GM23248 (cell line): Measurements from ENCODE around the gene CCR3.

ENCODE experiments used
- EZH2 ChIP-seq: fragments of 200-600 bp; sonication (generic); IDR thresholded peaks from 2 replicates; pipeline ENCODE4 v1.6.1; 2018; ENCODE audit warnings: antibody characterized with exemption, mild to moderate bottlenecking; ENCODE audit not compliant: insufficient read depth, poor library complexity, severe bottlenecking
- EZH2phosphoT487 ChIP-seq: fragments of 200-600 bp; sonication (generic); IDR thresholded peaks from 2 replicates; pipeline ENCODE4 v1.6.1; 2018; ENCODE audit warnings: antibody characterized with exemption, moderate library complexity, mild to moderate bottlenecking, low read depth; ENCODE audit not compliant: insufficient read depth

DNA sequence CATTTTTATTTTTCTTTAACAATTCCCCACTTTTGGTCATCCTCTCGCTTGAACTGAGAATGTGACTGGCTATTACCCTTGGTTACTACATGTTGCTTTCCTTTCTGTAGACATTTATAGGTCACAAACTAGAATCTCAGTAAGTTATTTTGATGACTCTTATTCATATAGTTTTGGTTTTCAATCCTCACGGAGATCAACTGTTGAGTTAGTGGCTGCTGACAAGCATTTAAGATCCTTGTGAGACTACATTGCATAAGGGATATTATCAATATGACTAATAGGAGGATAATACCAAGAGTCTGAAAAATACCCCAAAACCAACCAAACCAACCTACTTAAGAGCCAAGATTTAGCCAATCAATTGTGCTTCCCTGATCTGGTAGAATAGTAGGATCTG is 16.3 kb downstream of the CCR3 start:
- no peak for TF ChIP-seq EZH2phosphoT487
- TF ChIP-seq EZH2 = no peak
